Measurements from ENCODE around the gene AEN. TPM values are rescaled to one million over a fixed set of nuclear protein-coding genes. Genes with fewer than 3 reads are reported as not detected.
A peak's percentile ranks its signal among the peaks of the same experiment; 100 is the strongest.

The AEN gene, protein sequence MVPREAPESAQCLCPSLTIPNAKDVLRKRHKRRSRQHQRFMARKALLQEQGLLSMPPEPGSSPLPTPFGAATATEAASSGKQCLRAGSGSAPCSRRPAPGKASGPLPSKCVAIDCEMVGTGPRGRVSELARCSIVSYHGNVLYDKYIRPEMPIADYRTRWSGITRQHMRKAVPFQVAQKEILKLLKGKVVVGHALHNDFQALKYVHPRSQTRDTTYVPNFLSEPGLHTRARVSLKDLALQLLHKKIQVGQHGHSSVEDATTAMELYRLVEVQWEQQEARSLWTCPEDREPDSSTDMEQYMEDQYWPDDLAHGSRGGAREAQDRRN
- 13.2 and 18.3 TPM in 2 replicates for total RNA-seq (2014; rRNA removed; shearing (Covaris generic))

DNA sequence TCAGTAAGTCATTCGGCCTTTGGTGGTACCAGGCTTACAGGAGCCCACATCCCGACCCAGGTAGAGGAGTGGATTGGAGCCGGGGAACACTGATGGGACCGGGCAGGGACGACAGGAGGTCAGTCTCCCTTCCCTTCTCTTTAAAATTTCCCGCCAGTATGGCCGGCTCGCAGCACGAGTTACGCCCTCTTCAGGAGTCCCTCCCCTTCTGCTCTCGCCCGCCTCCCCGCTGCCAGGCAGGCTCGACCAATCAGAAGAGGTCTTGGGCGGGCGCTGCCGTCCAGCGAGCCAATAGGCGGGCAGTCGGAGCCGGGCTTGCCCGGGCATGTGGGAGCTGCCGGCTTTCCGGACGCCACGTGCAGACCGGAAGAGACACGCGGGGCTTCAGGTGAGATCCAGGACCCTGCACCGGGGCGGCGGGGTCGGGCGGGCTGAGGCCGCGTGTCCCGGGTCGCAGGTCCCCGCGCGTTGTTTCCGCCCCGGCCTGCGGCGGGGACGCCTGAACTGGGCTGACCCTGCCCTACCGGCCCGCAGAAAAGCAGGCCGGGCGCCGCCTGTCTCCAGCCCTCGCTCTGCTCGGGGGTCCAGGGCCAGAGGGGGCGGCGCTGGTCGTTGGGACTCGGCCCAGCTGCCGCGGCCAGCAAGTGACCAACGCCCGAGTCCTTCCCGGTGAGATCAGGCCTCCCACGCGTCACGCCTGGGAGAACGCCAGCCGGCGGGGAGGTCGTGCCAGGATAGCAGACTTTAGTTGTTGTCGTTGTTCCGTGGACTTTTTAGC lies at the start of gene AEN:
TSS of gene AEN (plus strand) at position 346 of the 778 bp plus-strand sequence. CDS start 4,870 bp downstream, outside the sequence.
- DNase-seq (ENCODE audit: low read depth): peak; percentile 90

GRCh38 chr15:88571852-88572259 lies 49.3 kb upstream of the AEN start:
- no peak for DNase-seq (ENCODE audit: low read depth)

DNA sequence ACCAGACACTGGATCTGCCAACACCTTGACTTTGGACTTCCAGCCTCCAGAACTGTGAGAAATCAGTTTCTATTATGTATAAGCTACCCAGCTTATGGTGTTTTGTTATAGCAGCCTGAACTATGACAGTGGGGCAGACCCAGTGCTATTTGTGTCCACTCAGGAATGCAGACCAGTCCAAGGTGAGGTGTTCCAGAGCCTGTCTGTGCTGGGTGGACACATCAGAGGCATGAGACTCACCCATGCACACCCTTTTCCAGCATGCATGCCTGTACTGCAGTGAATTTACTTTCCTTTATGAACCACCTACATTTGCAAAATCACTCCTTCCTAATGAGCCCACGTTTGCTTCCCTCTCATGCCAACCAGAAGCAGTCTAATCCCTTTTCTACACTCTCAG lies 47.1 kb upstream of the AEN start:
- no peak for DNase-seq (ENCODE audit: low read depth)

DNA sequence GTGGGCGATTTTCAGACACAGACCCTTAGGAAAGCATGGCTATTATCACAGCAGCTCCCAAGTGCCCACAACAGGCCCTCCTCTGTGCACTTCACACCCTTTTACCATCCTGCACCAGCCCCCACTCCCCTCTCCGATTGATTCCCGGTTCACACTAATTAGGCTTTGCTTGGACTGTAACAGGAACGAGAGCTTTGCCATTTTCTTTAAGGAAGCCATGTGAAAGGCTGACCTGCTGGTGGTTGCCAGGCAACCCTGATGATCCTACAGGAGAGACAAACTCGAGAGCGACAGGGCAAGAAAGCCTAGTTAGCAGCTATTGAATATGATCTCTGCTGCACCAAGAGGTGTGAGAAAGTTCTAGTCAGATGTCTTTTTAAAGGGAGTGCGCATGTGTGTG lies 46.5 kb upstream of the AEN start:
- DNase-seq (ENCODE audit: low read depth): no peak

DNA sequence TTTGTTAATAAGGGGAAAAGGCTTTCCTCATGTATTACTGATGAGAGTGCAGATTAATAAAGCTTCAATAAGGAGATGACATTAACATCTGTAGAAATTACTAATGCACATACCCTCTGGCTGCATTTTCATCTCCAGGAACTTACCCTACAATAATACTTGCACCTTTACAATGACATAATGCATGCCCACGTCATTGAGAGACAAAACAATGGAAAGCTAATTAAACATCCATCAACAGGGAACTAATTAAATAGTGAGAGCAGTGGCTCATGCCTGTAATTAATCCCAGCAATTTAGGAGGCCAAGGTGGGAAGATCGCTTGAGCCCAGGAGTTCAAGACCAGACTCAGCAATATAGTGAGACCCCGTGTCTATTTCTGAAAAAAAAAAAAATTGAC lies 41.8 kb upstream of the AEN start:
- no peak for DNase-seq (ENCODE audit: low read depth)

DNA sequence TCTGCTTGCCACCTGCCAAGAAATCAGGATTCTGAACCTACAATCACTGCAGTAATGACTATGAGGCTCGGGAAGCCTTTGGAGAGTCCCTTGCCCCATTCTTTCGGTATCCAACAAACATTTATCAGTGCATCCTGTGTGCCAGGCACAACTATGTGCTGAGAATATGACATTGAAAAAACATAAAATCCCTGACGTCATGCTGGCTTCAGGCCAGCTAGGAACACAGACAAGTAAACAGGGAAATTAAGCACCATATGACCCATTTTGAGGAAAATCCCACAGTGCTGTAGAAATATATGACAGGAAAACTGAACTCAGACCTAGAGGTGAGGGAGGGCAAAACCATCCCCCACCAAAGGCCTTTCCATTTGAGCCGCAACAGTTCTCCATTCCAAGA lies 40.6 kb upstream of the AEN start:
- no peak for DNase-seq (ENCODE audit: low read depth)

GRCh38 chr15:88586401-88587162 lies 34.6 kb upstream of the AEN start:
- peak; percentile 50 for DNase-seq (ENCODE audit: low read depth)

GRCh38 chr15:88590759-88591158 lies 30.4 kb upstream of the AEN start:
- no peak for DNase-seq (ENCODE audit: low read depth)

GRCh38 chr15:88591384-88591783 lies 29.8 kb upstream of the AEN start:
- DNase-seq (ENCODE audit: low read depth): no peak

- no peak for DNase-seq (ENCODE audit: low read depth)
Observed at GRCh38 chr15:88603885-88604284, 17.3 kb upstream of the AEN start.

- no peak for DNase-seq (ENCODE audit: low read depth)
Observed at GRCh38 chr15:88604381-88605188, 16.6 kb upstream of the AEN start.

GRCh38 chr15:88605189-88606069 lies 15.7 kb upstream of the AEN start:
- peak; percentile 40 for DNase-seq (ENCODE audit: low read depth)

DNA sequence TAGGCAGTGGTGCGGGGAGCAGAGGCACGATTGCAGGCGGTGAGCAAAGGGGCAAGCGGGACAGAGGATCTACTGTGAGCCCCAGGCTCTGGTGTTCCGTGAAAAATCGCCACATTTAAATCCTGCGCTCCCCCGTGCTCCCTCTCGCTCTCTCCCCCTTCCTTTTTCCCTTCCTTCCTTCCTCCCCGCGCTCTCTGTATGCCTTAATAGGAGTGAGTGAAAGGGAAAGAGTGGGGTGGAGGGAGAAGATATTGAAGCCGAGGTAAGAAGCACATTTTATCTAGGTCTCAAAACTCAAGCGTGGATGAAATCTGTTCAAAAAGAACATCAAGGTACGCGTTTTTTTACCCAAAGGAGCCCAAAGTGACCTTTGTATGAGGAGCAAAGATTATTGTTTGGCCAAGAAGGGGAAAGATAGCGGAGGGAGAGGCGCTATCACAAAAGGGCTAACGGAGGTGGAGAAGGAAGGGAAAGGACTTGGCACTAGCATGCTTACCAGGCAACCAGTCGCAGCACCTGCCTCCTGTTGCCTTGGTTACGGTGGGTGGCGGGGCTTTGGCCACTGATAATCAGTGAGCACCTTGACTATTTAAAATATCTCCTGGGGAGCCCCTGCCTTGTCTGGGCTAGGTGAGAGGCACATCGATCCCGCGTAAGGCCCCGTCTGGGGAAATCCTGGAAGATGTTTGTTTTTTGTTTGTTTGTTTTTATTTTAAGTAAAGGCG lies 14.9 kb upstream of the AEN start:
- no peak for DNase-seq (ENCODE audit: low read depth)

DNA sequence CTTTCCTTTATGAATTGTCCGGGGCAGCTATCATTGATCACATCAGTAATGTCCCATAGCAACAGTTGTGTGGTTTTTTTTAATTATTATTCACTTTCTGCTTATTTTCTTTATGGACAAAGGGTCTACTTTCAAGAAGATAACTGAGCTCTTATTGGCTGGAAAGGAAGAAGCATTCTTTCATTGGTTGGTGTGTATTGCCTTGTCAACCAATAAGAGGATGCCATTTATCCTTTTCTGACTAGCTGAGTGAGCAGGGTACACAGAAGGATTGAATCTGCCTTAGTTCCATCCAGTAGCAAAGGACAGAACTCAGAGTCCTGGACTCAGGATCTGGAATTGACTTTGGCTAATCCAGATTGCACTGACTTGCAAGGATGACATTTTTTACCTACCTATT lies 13.2 kb upstream of the AEN start:
- no peak for DNase-seq (ENCODE audit: low read depth)

DNA sequence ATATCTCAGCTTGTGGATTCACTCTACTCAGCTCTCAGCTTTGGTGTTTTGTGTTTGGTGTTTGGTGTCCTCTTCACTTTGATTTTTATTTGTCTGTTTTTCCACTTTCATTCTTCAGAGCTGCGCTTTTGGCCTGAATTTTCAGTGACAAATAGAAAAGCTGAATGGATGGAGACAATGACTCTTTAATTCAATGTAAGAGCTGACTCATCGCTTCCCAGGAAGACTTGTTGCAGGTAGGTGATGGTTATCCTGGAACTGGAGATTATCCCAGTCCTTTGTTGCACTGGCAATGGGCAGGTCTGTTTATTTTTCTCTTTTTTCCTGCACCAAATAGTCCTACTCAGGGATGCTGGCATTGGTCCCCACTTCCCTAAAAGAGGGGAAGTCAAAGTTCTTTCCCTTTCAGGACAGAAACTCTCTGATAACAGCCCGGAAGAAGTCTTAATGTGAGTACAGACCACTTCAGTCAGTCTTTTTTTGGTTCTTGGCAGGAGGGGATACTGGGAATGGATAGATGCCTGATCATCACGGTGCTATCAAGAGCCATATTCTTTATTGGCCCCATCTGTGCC lies 12.4 kb upstream of the AEN start:
- DNase-seq (ENCODE audit: low read depth): no peak

DNA sequence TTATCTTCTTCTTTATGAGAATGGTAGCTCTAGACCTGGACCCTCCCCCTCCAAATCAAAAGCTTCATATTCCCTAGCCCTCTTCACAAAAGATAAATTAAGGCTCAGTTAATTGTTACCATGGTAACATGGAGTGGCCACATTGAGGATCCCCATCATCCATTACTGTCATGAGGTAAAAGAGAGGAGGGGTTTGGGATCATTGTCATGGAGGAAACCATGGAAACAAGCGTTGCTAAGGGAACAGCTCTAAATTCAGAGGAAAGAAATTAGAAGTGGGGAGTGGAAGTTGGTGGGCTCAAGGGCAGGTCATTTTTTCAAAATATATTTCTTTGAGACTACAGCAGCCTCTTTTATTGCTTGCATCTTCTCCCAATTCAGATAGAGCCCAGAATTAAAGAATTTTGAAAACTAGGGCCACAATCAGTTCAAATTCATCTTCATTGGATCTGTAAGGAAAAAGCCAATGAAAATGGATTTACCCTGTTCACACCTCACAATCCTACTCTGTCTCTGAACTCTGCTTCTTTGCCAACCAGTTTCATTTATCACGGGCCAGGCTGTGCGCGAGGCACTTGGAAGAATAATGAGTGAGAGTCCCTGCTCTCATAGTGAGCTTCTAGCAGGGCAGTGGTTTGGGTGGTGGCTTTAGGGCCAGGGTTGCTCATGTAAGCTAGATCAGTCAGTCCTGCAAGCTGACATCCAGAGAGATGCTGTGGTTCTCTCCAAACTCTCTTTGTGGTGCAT lies 11.6 kb upstream of the AEN start:
- DNase-seq (ENCODE audit: low read depth): no peak

- peak; percentile 30 for DNase-seq (ENCODE audit: low read depth)
Observed at GRCh38 chr15:88610701-88611231, 10.4 kb upstream of the AEN start.

GRCh38 chr15:88612186-88612796 lies 8.8 kb upstream of the AEN start:
- DNase-seq (ENCODE audit: low read depth): no peak
